RWPE2 (cell line): ENCODE measurements around the gene ZDHHC1.

Source experiments
- ATAC-seq: fragments of 200-7000 bp; cut with Tn5 transposase; 3 replicates; pipeline ENCODE4 v1.9.1; 2021; ENCODE audit warnings: low read depth
- DNase-seq: peaks from one replicate; pipeline ENCODE4 v3.0.0-alpha.2; 2020; ENCODE audit warnings: low spot score
- H3K27ac ChIP-seq: fragments of 450-650 bp; 2 replicates; pipeline ENCODE4 v1.5.1; 2017; ENCODE audit warnings: mild to moderate bottlenecking; ENCODE audit not compliant: poor library complexity, severe bottlenecking
- H3K27me3 ChIP-seq: fragments of 250-450 bp; sonication (Bioruptor Pico); 2 replicates; pipeline ENCODE4 v1.5.1; 2021; ENCODE audit warnings: mild to moderate bottlenecking, moderate library complexity; ENCODE audit not compliant: insufficient read depth, poor library complexity, severe bottlenecking
- H3K36me3 ChIP-seq: fragments of 250-450 bp; sonication (Bioruptor Pico); 2 replicates; pipeline ENCODE4 v1.5.1; 2020; ENCODE audit warnings: low read depth, mild to moderate bottlenecking, moderate library complexity
- H3K4me1 ChIP-seq: fragments of 250-450 bp; sonication (Bioruptor Pico); 2 replicates; pipeline ENCODE4 v1.5.1; 2021; ENCODE audit warnings: mild to moderate bottlenecking, moderate library complexity; ENCODE audit not compliant: insufficient read depth, poor library complexity, severe bottlenecking
- H3K4me3 ChIP-seq: fragments of 250-450 bp; sonication (Bioruptor Pico); 2 replicates; pipeline ENCODE4 v1.5.1; 2021; ENCODE audit warnings: mild to moderate bottlenecking, moderate library complexity; ENCODE audit not compliant: severe bottlenecking
- H3K9me3 ChIP-seq: fragments of 250-450 bp; sonication (Bioruptor Pico); 2 replicates; pipeline ENCODE4 v1.5.1; 2021; ENCODE audit warnings: mild to moderate bottlenecking, moderate library complexity; ENCODE audit not compliant: severe bottlenecking
- CTCF ChIP-seq: fragments of 450-650 bp; IDR thresholded peaks from one replicate; pipeline ENCODE4 v1.5.1; 2017; ENCODE audit warnings: mild to moderate bottlenecking, moderate library complexity; ENCODE audit not compliant: poor library complexity, severe bottlenecking

Gene ZDHHC1

GRCh38 chr16:67438098-67438791 is 22.0 kb upstream of the ZDHHC1 start:
- Histone ChIP-seq H3K4me1 (no peaks in the 10 kb centered on the region), H3K27me3 (no peaks in the 10 kb centered on the region), H3K36me3 (peaks cover 17% of the 10 kb centered on the region), H3K4me3 (no peak overlapping the region), H3K9me3 (no peaks in the 10 kb centered on the region), H3K27ac (no peak overlapping the region)
- ATAC-seq (no peak), DNase-seq (no peak)
- TF ChIP-seq CTCF, result no peak

DNA sequence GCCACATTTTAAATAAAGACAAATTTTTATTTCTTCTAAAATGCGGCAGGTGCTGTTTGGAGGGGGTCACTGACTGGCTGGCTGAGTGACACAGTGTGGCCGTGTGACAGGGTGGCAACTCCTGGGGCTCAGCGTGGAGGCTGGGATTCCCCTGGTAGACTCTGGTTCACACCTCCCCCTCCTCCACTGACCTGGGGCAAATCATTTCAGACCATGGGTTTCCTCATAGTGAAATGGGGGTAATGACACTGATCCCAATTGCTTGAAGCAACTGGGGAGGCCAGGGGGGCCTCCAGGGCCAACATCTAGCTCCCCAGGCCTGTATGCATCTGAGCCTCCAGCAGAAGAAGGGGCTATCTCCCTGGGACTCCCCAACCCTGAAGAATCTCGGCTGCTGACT is 21.2 kb upstream of the ZDHHC1 start:
- no peak for ATAC-seq

DNA sequence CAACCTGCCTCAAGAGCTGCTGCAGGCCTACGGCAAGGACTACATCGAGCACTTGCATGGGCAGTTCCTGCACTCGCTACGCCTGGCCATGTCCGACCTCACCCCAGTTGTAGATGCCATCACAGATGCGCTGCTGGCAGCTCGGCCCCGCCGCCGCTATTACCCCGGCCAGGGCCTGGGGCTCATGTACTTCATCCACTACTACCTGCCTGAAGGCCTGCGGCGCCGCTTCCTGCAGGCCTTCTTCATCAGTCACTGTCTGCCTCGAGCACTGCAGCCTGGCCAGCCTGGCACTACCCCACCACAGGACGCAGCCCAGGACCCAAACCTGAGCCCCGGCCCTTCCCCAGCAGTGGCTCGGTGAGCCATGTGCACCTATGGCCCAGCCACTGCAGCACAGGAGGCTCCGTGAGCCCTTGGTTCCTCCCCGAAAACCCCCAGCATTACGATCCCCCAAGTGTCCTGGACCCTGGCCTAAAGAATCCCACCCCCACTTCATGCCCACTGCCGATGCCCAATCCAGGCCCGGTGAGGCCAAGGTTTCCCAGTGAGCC is 20.4 kb upstream of the ZDHHC1 start:
- Histone ChIP-seq H3K9me3 (no peaks in the 10 kb centered on the region), H3K27me3 (no peaks in the 10 kb centered on the region), H3K36me3 (peaks cover 14% of the 10 kb centered on the region), H3K4me3 (no peak overlapping the region), H3K4me1 (no peaks in the 10 kb centered on the region), H3K27ac (no peak overlapping the region)
- no peak for TF ChIP-seq CTCF
- ATAC-seq (no peak), DNase-seq (no peak)

More for the DNA sequence above, 21.2 kb upstream of the ZDHHC1 start:
- no peak for DNase-seq
- no peaks in the 10 kb centered on the region for H3K9me3 ChIP-seq
- H3K4me3 ChIP-seq, result no peak overlapping the region
- no peak overlapping the region for H3K27ac ChIP-seq
- H3K36me3 ChIP-seq, result peaks cover 14% of the 10 kb centered on the region
- H3K27me3 ChIP-seq, result no peaks in the 10 kb centered on the region
- no peaks in the 10 kb centered on the region for H3K4me1 ChIP-seq
- no peak for TF ChIP-seq CTCF

DNA sequence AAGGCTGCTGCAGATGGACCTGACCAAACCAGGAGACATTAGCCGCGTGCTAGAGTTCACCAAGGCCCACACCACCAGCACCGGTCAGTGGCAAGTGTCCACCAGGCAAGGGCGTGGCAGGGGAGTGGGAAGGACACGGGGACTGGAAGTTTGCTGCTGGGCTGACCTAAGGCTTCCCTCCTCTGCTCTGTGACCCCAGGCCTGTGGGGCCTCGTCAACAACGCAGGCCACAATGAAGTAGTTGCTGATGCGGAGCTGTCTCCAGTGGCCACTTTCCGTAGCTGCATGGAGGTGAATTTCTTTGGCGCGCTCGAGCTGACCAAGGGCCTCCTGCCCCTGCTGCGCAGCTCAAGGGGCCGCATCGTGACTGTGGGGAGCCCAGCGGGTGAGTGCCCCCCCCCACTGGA is 19.5 kb upstream of the ZDHHC1 start:
- H3K4me1 ChIP-seq, result no peaks in the 10 kb centered on the region
- TF ChIP-seq CTCF, result no peak

DNA sequence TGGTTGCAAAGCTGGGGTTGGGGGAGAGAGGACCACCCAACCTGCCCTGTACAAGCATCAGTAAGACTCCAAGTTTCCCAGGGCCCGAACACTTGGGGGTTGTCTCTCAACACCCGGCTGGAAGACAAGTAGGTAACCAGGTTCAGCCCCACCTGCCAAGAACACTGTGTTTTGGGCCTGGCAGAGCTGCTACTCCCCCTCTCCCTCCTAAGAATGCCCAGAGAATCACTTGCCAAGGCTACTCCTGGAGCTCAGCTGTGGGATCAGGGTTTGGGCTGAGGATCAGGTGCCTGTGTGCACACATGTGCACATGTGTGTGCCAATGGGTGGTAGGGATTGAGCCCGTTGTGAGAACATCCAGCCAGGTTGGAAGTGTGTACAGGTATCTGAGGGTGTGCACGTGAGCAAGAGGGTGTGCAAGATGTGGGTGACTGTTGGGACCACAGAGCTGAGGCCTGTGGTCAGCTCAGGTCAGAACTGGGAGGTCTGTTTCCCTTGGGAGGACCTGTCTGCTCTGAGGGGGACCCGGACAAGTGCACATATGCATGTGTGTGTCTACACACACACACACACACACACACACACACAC is 16.9 kb upstream of the ZDHHC1 start:
- ATAC-seq (no peak), DNase-seq (no peak)
- Histone ChIP-seq H3K4me3 (no peak overlapping the region), H3K27ac (no peak overlapping the region), H3K27me3 (peaks cover 4% of the 10 kb centered on the region), H3K36me3 (peaks cover 4% of the 10 kb centered on the region), H3K4me1 (no peaks in the 10 kb centered on the region), H3K9me3 (no peaks in the 10 kb centered on the region)
- no peak for TF ChIP-seq CTCF

More for the DNA sequence above, 19.5 kb upstream of the ZDHHC1 start:
- Histone ChIP-seq H3K36me3 (peaks cover 14% of the 10 kb centered on the region), H3K4me3 (no peak overlapping the region), H3K9me3 (no peaks in the 10 kb centered on the region), H3K27me3 (no peaks in the 10 kb centered on the region), H3K27ac (no peak overlapping the region)
- DNase-seq (no peak), ATAC-seq (no peak)
